Measurements from ENCODE around the gene CNTRL. TPM values are rescaled to one million over a fixed set of nuclear protein-coding genes. Genes with fewer than 3 reads are reported as not detected.

Gene CNTRL
- total RNA-seq, 1 experiment from 2014 or later = 11.6 TPM

GRCh38 chr9:121198512-121199042 is 123.8 kb downstream of the CNTRL start:
- Histone ChIP-seq H3K4me1 (ENCODE audit: insufficient read depth, low read length) (no peaks in the 10 kb centered on the region), H3K27ac (ENCODE audit: insufficient read length, low read depth, low read length) (no peak overlapping the region), H3K79me2 (ENCODE audit: insufficient read depth, low read length) (peaks cover 17% of the 10 kb centered on the region; the same call in 1 of the 2 replicates), H3K14ac (ENCODE audit: insufficient read depth, low read length) (no peak overlapping the region), H2AK5ac (ENCODE audit: insufficient read length, low read length) (no peak overlapping the region), H4K8ac (replicated peaks; ENCODE audit: insufficient read length, low read depth, low read length) (no peak overlapping the region), H2BK20ac (ENCODE audit: low read depth, low read length, poor library complexity, severe bottlenecking) (no peak overlapping the region), H2BK12ac (ENCODE audit: insufficient read length, low read depth, low read length) (no peak overlapping the region), H4K91ac (ENCODE audit: insufficient read length, low read depth, low read length) (no peak overlapping the region), H2BK15ac (ENCODE audit: low read depth, low read length) (no peak overlapping the region), H3K4ac (ENCODE audit: low read depth, low read length) (no peak overlapping the region), H3K9ac (ENCODE audit: extremely low read depth, insufficient read length, low read length) (no peak overlapping the region), H3K4me2 (ENCODE audit: insufficient read depth, insufficient read length, low read length) (no peak overlapping the region), H2AFZ (ENCODE audit: low read length) (no peak overlapping the region), H3K56ac (ENCODE audit: insufficient read length, low read depth, low read length) (no peak overlapping the region), H4K5ac (ENCODE audit: insufficient read length, low read depth, low read length) (no peak overlapping the region), H2BK120ac (ENCODE audit: low read depth, low read length, poor library complexity, severe bottlenecking) (no peak overlapping the region), H3K9me3 (ENCODE audit: control insufficient read depth, low read depth, low read length) (no peaks in the 10 kb centered on the region), H4K20me1 (ENCODE audit: control insufficient read depth, insufficient read depth, insufficient read length) (no peaks in the 10 kb centered on the region), H3K23ac (ENCODE audit: insufficient read length, low read depth, low read length) (no peak overlapping the region), H3K79me1 (ENCODE audit: insufficient read depth, low read depth, low read length, poor library complexity, severe bottlenecking) (no peaks in the 10 kb centered on the region), H3K23me2 (ENCODE audit: insufficient read length, low read depth, low read length, poor library complexity, severe bottlenecking) (peaks cover 9% of the 10 kb centered on the region), H3T11ph (ENCODE audit: low read length) (no peak overlapping the region), H3K27me3 (ENCODE audit: insufficient read depth, low read length) (no peaks in the 10 kb centered on the region), H3K18ac (ENCODE audit: insufficient read length, low read depth, low read length) (no peak overlapping the region), H2BK5ac (ENCODE audit: insufficient read length, low read length) (no peak overlapping the region)
- H3K4me1 Mint-ChIP-seq = peaks cover 38 to 41% of the 10 kb centered on the region in 2 experiments
- H3K27me3 Mint-ChIP-seq (ENCODE audit: low read depth) = peaks cover 12% of the 10 kb centered on the region
- no peak for DNase-seq
- WGBS (ENCODE audit: extremely low coverage, insufficient read length, low lambda C conversion rate) = no CpG with 5 or more reads among the region's 4 CpGs
- H3K27ac Mint-ChIP-seq = no peak overlapping the region
- no peaks in the 10 kb centered on the region; a peak in 1 of 7 replicates for H3K36me3 Mint-ChIP-seq (ENCODE audit: insufficient read depth in 1 of 3, low read depth in 3 of 3)
- no peaks in the 10 kb centered on the region for H3K9me3 Mint-ChIP-seq
- TF ChIP-seq CTCF (conservative IDR thresholded peaks at IDR 0.05) = no peak
- no peak overlapping the region for H3K4me3 Mint-ChIP-seq
